ENCODE results near the gene IFNAR1. TPM values are rescaled to one million over a fixed set of nuclear protein-coding genes. Genes with fewer than 3 reads are reported as not detected.

Gene IFNAR1
- total and polyA plus RNA-seq, 2 donors (not counting 3 experiments of a cell fraction or from before 2014, with no cell fraction given) = 16.2 to 47.8 TPM

- dilution Hi-C loops (cut with MboI; ENCODE audit: extremely low pct_ligation_motif_present, low sequenced_read_pairs) (no loop called here), intact Hi-C loops (cut with micrococcal nuclease) (no loop called here)
- H3K27me3 ChIP-seq (ENCODE audit: control insufficient read depth in 2 of 2, insufficient read depth in 2 of 2, low read length in 2 of 2) = no peaks in the 10 kb centered on the region
- no peak overlapping the region for H3K4me3 ChIP-seq (replicated peaks in 1 of 3; ENCODE audit: insufficient read depth in 1 of 3, low read depth in 1 of 3, low read length in 3 of 3)
- no peak overlapping the region for H2AFZ ChIP-seq (ENCODE audit: low read depth, low read length)
- H3K9me3 ChIP-seq (replicated peaks; ENCODE audit: control insufficient read depth, insufficient read depth, low read length) = no peaks in the 10 kb centered on the region
- DNase-seq (ENCODE audit: low read depth, low spot score) = no peak
- H4K20me1 ChIP-seq (replicated peaks; ENCODE audit: control insufficient read depth, extremely low read depth, insufficient read depth, low read length) = no peaks in the 10 kb centered on the region
- H3K27ac ChIP-seq (ENCODE audit: insufficient read depth, low read depth, low read length) = no peak overlapping the region
- TF ChIP-seq POLR2A (IDR thresholded peaks at IDR 0.05; ENCODE audit: low read depth, low read length) (no peak), JUN (IDR thresholded peaks at IDR 0.05; ENCODE audit: borderline replicate concordance, insufficient read depth, insufficient read length, low read depth) (no peak), FOS (IDR thresholded peaks at IDR 0.05; ENCODE audit: borderline replicate concordance, insufficient read depth, low read length) (no peak), EZH2 (IDR thresholded peaks at IDR 0.05; ENCODE audit: borderline replicate concordance, low read depth, low read length, severe bottlenecking) (no peak), MAX (IDR thresholded peaks at IDR 0.05; ENCODE audit: insufficient read depth, insufficient read length) (no peak), MYC (IDR thresholded peaks at IDR 0.05; ENCODE audit: low read depth, low read length) (no peak), POLR2AphosphoS5 (IDR thresholded peaks at IDR 0.05; ENCODE audit: insufficient read depth, low read depth, low read length) (no peak), CTCF (IDR thresholded peaks at IDR 0.05; ENCODE audit: extremely low read depth in 1 of 2, insufficient read depth in 1 of 2, low read depth in 1 of 2, low read length in 2 of 2) (no peak), GATA2 (IDR thresholded peaks at IDR 0.05; ENCODE audit: insufficient read depth, insufficient read length, low read depth, low read length) (no peak)
- peaks cover 10% of the 10 kb centered on the region for H3K4me1 ChIP-seq (ENCODE audit: control insufficient read depth, extremely low read depth, insufficient read depth, low read length)
- H3K36me3 ChIP-seq (ENCODE audit: control insufficient read depth in 2 of 2, extremely low read depth in 1 of 2, insufficient read depth in 2 of 2, low read length in 2 of 2) = no peaks in the 10 kb centered on the region
- FAIRE-seq = no peak
- H3K9me1 ChIP-seq (replicated peaks; ENCODE audit: control insufficient read depth, extremely low read depth, insufficient read depth, low read length) = no peaks in the 10 kb centered on the region
- H3K9ac ChIP-seq (replicated peaks; ENCODE audit: extremely low read depth, insufficient read depth, low read length) = no peak overlapping the region
- H3K4me2 ChIP-seq (ENCODE audit: insufficient read depth, low read length) = no peak overlapping the region
- POLR2A ChIA-PET = no interaction called here
- CTCF ChIA-PET = no interaction called here
- BruUV-seq (replicated peaks) = no TSS peak
- no peaks in the 10 kb centered on the region for H3K79me2 ChIP-seq (ENCODE audit: control insufficient read depth, insufficient read depth, low read length)
These were observed 18.8 kb upstream of the IFNAR1 start for GRCh38 chr21:33305938-33306337.
